Activated naive CD4-positive, alpha-beta T cell (primary cell): ENCODE measurements around the gene ELK4.

Experiments
- DNase-seq, 4 experiments: peaks; one replicate each; lab custom pipeline; 2025; lab: John Stamatoyannopoulos, UW

The ELK4 gene

GRCh38 chr1:205595435-205595834 is 36.4 kb downstream of the ELK4 start:
- DNase-seq, result no peak

- DNase-seq, result no peak
Observed at GRCh38 chr1:205594846-205595245, 37.0 kb downstream of the ELK4 start.

GRCh38 chr1:205593967-205594366 is 37.8 kb downstream of the ELK4 start:
- DNase-seq, result no peak

GRCh38 chr1:205593532-205593931 is 38.3 kb downstream of the ELK4 start:
- no peak for DNase-seq

GRCh38 chr1:205592443-205593003 is 39.3 kb downstream of the ELK4 start:
- no peak for DNase-seq

- DNase-seq, result peak; percentile 88 to 91 (median 90)
Observed at GRCh38 chr1:205591522-205592351, 40.1 kb downstream of the ELK4 start.

- no peak for DNase-seq
Observed at GRCh38 chr1:205590777-205591513, 40.9 kb downstream of the ELK4 start.

GRCh38 chr1:205590457-205590768 is 41.4 kb downstream of the ELK4 start:
- DNase-seq, result no peak

- DNase-seq, result no peak
Observed at GRCh38 chr1:205589618-205590456, 42.0 kb downstream of the ELK4 start.

GRCh38 chr1:205589046-205589445 is 42.8 kb downstream of the ELK4 start:
- no peak for DNase-seq

GRCh38 chr1:205588636-205589035 is 43.2 kb downstream of the ELK4 start:
- DNase-seq, result no peak

- DNase-seq, result no peak
Observed at GRCh38 chr1:205587581-205587980, 44.2 kb downstream of the ELK4 start.

GRCh38 chr1:205585835-205586785 is 45.7 kb downstream of the ELK4 start:
- DNase-seq, result no peak

GRCh38 chr1:205585169-205585834 is 46.5 kb downstream of the ELK4 start:
- DNase-seq, result no peak

GRCh38 chr1:205584732-205585131 is 47.1 kb downstream of the ELK4 start:
- no peak for DNase-seq

GRCh38 chr1:205583461-205584130 is 48.2 kb downstream of the ELK4 start:
- DNase-seq, result no peak

- DNase-seq, result no peak
Observed at GRCh38 chr1:205582471-205583291, 49.1 kb downstream of the ELK4 start.

GRCh38 chr1:205582046-205582445 is 49.8 kb downstream of the ELK4 start:
- no peak for DNase-seq
